ENCODE results near the gene C1orf21. TPM values are rescaled to one million over a fixed set of nuclear protein-coding genes. Genes with fewer than 3 reads are reported as not detected.

The C1orf21 gene
- total RNA-seq, 1 experiment from 2014 or later: 28.5 TPM

DNA sequence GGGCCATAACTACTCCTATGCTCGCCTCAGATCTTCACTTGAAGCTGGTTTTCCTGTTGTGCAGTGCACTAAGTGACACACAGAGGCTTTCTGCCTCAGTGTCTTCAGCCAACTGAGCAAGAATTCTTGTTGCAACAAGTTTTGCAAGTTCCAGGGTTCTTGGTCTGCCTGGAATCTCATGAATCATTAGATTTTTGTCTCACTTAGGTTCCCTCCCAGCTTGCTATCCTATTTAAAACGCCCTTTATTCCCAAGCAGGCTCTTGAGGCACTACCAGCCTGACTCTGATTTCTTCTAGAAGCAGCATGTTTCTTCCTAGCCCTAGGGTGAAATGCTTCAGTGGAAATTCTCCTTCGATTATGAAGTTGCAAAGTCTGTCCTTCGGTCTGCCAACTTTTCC lies 158.8 kb downstream of the C1orf21 start (continued):
- TF ChIP-seq USF2 (CRISPR knock-in tag; IDR thresholded peaks at IDR 0.05) (no peak), IRF2 (CRISPR knock-in tag; IDR thresholded peaks at IDR 0.05; ENCODE audit: borderline replicate concordance, low read depth) (no peak), JAZF1 (CRISPR knock-in tag; IDR thresholded peaks at IDR 0.05) (no peak), GTF2I (CRISPR knock-in tag; conservative IDR thresholded peaks at IDR 0.05) (no peak)
- TF ChIP-seq, protein P1, sequence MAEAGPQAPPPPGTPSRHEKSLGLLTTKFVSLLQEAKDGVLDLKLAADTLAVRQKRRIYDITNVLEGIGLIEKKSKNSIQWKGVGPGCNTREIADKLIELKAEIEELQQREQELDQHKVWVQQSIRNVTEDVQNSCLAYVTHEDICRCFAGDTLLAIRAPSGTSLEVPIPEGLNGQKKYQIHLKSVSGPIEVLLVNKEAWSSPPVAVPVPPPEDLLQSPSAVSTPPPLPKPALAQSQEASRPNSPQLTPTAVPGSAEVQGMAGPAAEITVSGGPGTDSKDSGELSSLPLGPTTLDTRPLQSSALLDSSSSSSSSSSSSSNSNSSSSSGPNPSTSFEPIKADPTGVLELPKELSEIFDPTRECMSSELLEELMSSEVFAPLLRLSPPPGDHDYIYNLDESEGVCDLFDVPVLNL (CRISPR knock-in tag; IDR thresholded peaks at IDR 0.05; ENCODE audit: borderline replicate concordance, low read depth): no peak

DNA sequence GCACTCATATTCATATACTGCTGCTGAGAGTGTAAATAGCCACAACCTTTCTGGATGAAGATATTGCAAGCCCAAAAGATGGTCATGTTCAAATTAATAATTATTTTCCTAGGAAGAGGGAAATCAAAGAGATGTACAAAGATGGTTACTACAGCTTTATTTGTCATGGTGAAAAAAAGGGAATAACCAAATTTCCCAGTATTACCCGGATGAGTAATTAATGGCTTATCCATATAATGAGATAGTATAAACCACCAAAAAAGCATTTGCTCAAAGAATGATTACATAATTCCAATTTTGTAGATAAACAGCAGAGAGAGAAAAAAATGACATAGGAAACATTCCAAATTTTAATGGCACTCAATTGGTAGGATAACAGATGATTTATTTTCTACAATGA lies 165.6 kb downstream of the C1orf21 start:
- ATAC-seq: no peak
- ChIA-PET CTCF (interaction anchor here (1.0 kb wide), 1 partner anchor 112 kb away, joined by 3 read pairs; no protein-coding TSS in a partner anchor), POLR2A (interaction anchor here (0.5 kb wide), 1 partner anchor 160 kb away, joined by 4 read pairs; no protein-coding TSS in a partner anchor)
- peaks cover 25% of the 10 kb centered on the region for H3K4me1 Mint-ChIP-seq
- H3K27ac Mint-ChIP-seq: no peak overlapping the region
- H3K27me3 Mint-ChIP-seq (ENCODE audit: low read depth): no peaks in the 10 kb centered on the region
- DNase-seq (ENCODE audit: low spot score): no peak
- H3K9me3 Mint-ChIP-seq: no peaks in the 10 kb centered on the region
- H3K4me3 Mint-ChIP-seq: no peak overlapping the region
- no peaks in the 10 kb centered on the region for H3K36me3 Mint-ChIP-seq
- no peak for TF ChIP-seq ESRRA (CRISPR knock-in tag; IDR thresholded peaks at IDR 0.05; ENCODE audit: borderline replicate concordance)
- TF ChIP-seq ATF3 (CRISPR knock-in tag; conservative IDR thresholded peaks at IDR 0.05): no peak
- TF ChIP-seq KAT7 (CRISPR knock-in tag; IDR thresholded peaks at IDR 0.05; ENCODE audit: borderline replicate concordance): no peak
- TF ChIP-seq PRDM15 (CRISPR knock-in tag; IDR thresholded peaks at IDR 0.05): no peak
- no peak for TF ChIP-seq TEAD4 (CRISPR knock-in tag; IDR thresholded peaks at IDR 0.05)

GRCh38 chr1:184553845-184554244 lies 167.0 kb downstream of the C1orf21 start:
- no peak overlapping the region for H3K4me3 Mint-ChIP-seq
- POLR2A ChIA-PET: no interaction called here
- TF ChIP-seq, protein P2, sequence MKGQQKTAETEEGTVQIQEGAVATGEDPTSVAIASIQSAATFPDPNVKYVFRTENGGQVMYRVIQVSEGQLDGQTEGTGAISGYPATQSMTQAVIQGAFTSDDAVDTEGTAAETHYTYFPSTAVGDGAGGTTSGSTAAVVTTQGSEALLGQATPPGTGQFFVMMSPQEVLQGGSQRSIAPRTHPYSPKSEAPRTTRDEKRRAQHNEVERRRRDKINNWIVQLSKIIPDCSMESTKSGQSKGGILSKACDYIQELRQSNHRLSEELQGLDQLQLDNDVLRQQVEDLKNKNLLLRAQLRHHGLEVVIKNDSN (CRISPR knock-in tag; IDR thresholded peaks at IDR 0.05): no peak
- TF ChIP-seq ZNF416 (CRISPR knock-in tag; IDR thresholded peaks at IDR 0.05) (no peak), FOXK1 (CRISPR knock-in tag; IDR thresholded peaks at IDR 0.05) (no peak), ETV6 (CRISPR knock-in tag; IDR thresholded peaks at IDR 0.05) (no peak), SMAD3 (CRISPR knock-in tag; IDR thresholded peaks at IDR 0.05; ENCODE audit: borderline replicate concordance) (no peak), NFYB (CRISPR knock-in tag; conservative IDR thresholded peaks at IDR 0.05; ENCODE audit: low read depth) (no peak), MYBL2 (CRISPR knock-in tag; IDR thresholded peaks at IDR 0.05) (no peak), MXD4 (CRISPR knock-in tag; IDR thresholded peaks at IDR 0.05; ENCODE audit: borderline replicate concordance) (no peak)
- TF ChIP-seq, protein P3, sequence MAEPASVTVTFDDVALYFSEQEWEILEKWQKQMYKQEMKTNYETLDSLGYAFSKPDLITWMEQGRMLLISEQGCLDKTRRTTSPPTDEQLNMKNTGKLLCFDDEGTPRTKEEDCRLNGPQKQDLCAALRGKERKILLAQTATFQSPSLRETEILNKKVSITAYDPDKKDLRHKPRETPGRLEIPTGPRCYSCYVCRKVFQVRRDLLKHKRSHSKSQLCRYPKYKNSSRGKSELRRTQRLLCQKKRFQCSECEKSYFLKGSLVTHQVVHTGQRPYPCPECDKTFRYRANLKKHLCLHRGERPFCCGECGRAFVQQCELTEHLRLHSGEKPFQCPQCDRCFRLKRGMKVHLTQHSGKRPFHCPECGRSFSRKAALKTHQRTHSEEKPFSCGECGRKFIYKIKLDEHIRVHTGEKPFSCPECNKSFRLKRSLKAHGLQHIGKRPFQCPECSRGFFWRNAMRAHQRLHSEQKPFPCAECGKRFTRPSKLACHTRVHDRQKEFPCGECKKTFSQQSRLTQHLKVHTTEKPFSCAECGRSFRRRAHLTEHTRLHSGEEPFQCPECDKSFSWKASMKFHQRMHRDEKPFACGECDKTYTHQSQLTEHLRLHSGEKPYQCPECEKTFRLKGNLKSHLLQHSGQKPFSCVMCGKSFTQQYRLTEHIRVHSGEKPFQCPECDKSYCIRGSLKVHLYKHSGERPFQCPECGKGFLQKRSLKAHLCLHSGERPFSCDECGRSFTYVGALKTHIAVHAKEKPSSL (CRISPR knock-in tag; conservative IDR thresholded peaks at IDR 0.05): no peak
- ATAC-seq (no peak), DNase-seq (ENCODE audit: low spot score) (no peak)
- no peaks in the 10 kb centered on the region for H3K36me3 Mint-ChIP-seq
- no peak overlapping the region for H3K27ac Mint-ChIP-seq
- peaks cover 18% of the 10 kb centered on the region for H3K4me1 Mint-ChIP-seq
- no peaks in the 10 kb centered on the region for H3K9me3 Mint-ChIP-seq
- CTCF ChIA-PET: no interaction called here
- no peaks in the 10 kb centered on the region for H3K27me3 Mint-ChIP-seq (ENCODE audit: low read depth)

Measured in WTC11 (cell line).